ENCODE measurements around the gene PRKAR2B.

- TF ChIP-seq GATA2 (IDR thresholded peaks at IDR 0.05; ENCODE audit: low read depth, low read length) (no peak), GATA3 (IDR thresholded peaks at IDR 0.05; ENCODE audit: low read depth, low read length) (no peak)
Observed at GRCh38 chr7:107128748-107129147, 84.2 kb downstream of the PRKAR2B start.

Data from SH-SY5Y (cell line).